ENCODE measurements around the gene TSKU. TPM values are rescaled to one million over a fixed set of nuclear protein-coding genes. Genes with fewer than 3 reads are reported as not detected.

The TSKU gene
- total and polyA plus RNA-seq, 9 of the 15 experiments (the other 6 are each of a cell fraction or from before 2014, with no cell fraction given), result 0.60 to 11.9 (median 8.4) TPM

GRCh38 chr11:76797341-76798201, 14.4 kb downstream of the TSKU start (continued):
- TF ChIP-seq ZMIZ1 (IDR thresholded peaks at IDR 0.05; ENCODE audit: low read depth in 2 of 2, low read length in 2 of 2), result no peak
- no peak for TF ChIP-seq PTTG1 (tag; IDR thresholded peaks at IDR 0.05; ENCODE audit: low read depth)
- TF ChIP-seq IRF9 (tag; IDR thresholded peaks at IDR 0.05), result no peak
- no peak for TF ChIP-seq POLR2G (IDR thresholded peaks at IDR 0.05; ENCODE audit: low read depth, low read length)
- TF ChIP-seq HNRNPLL (IDR thresholded peaks at IDR 0.05; ENCODE audit: low read depth, low read length, poor library complexity, severe bottlenecking), result no peak
- TF ChIP-seq ELF2 (CRISPR knock-in tag; IDR thresholded peaks at IDR 0.05), result no peak
- no peak for TF ChIP-seq SREBF2 (CRISPR knock-in tag; IDR thresholded peaks at IDR 0.05)
- TF ChIP-seq MXD1 (CRISPR knock-in tag; IDR thresholded peaks at IDR 0.05; ENCODE audit: borderline replicate concordance, poor library complexity, severe bottlenecking), result no peak
- no peak for TF ChIP-seq AFF4 (CRISPR knock-in tag; IDR thresholded peaks at IDR 0.05)
- TF ChIP-seq BRD9 (IDR thresholded peaks at IDR 0.05; ENCODE audit: low read depth, partially characterized antibody), result no peak

Data from K562 (cell line).